ENCODE measurements around the gene ERAL1.

DNA sequence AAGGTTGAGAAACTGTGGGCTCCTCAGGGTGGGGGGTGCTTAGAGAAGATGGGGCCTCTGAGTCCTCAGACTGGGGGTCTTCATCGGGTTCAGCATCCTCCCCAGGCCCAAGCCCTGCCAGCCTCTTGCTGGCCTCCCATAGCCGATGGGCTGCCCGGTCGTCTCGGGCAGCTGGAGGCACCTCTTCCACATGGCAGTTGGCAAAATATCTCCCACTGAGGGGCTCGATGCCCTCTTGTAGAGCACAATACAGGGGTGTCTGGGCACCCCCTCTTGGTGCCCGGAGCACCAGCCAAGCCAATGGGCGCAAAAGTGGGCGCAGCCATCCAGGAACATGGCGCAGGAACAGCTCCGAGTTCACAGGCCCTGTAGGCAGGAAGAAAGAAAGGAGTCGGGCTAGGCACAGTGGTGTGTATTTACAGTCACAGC, 43.7 kb downstream of the ERAL1 start:
- no peak for TF ChIP-seq POLR2A (IDR thresholded peaks at IDR 0.05)
- TF ChIP-seq, protein P1, sequence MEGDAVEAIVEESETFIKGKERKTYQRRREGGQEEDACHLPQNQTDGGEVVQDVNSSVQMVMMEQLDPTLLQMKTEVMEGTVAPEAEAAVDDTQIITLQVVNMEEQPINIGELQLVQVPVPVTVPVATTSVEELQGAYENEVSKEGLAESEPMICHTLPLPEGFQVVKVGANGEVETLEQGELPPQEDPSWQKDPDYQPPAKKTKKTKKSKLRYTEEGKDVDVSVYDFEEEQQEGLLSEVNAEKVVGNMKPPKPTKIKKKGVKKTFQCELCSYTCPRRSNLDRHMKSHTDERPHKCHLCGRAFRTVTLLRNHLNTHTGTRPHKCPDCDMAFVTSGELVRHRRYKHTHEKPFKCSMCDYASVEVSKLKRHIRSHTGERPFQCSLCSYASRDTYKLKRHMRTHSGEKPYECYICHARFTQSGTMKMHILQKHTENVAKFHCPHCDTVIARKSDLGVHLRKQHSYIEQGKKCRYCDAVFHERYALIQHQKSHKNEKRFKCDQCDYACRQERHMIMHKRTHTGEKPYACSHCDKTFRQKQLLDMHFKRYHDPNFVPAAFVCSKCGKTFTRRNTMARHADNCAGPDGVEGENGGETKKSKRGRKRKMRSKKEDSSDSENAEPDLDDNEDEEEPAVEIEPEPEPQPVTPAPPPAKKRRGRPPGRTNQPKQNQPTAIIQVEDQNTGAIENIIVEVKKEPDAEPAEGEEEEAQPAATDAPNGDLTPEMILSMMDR (IDR thresholded peaks at IDR 0.05): no peak

All from transverse colon (tissue), 3 donors.